GM19193 (cell line): Measurements from ENCODE around the gene TMEM190.

Experiments used
- POLR2A ChIP-seq: IDR thresholded peaks from 4 replicates; pipeline ENCODE4 v1.6.1; 2011; ENCODE audit not compliant: insufficient read depth, insufficient read length; ENCODE audit errors: extremely low read depth

The TMEM190 gene

DNA sequence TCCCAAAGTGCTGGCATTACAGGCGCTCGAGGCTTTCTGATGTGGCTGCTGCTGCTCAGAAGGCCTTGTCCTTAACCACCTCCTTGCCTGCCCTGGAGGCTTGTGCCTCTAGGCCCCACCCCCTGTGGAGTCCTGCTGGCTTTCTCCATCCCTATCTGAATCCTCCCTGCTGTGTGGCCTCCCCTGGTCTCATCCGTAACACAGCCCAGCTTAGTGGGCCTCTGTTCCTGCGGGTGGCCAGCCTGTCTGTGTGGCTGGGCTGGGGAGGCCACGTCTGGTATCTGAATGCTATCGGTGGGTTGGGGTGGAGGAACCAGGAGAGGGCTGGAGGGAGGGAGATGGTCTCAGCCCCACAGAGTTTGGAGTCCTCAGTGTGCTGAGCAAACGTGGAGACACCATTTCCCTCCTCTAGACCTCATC lies 13.8 kb downstream of the TMEM190 start:
- peak; percentile 25 for TF ChIP-seq POLR2A

GRCh38 chr19:55391191-55391670 lies 14.6 kb downstream of the TMEM190 start:
- no peak for TF ChIP-seq POLR2A

DNA sequence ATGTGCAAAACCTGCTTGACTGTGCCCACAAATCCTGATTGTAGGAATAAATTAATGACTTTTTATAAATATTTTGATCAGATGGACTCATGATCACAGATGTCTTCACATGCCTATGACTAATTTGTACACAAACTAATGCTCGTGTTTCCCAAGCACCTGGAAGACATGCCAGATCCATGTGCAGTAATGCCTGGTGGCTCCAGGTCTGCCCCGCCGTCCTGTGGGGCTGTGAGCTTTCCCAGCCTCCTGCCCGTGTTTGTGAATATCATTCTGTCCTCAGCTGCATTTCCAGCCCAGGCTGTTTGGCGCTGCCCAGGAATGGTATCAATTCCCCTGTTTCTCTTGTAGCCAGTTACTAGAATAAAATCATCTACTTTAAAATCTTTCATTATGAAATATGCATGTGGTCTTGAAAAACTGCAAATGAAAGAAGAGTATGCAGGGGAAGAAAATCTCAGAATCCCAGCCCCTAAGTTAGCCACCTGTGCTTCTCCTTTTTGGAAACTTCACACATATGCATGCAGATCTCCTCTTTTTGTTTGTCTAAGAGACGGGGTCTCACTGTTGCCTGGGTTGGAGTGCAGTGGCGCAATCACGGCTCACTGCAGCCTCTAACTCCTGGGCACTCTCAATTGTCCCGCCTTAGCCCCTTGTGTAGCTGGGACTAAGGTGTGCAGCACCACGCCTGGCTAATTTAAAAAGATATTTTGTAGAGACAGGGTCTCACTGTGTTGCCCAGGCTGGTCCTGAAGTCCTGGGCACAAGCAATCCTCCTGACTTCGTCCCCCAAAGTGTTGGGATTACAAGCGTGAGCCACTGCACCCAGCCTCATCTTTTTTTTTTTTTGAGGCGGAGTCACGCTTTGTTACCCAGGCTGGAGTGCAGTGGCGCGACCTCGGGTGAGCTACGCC lies 15.3 kb downstream of the TMEM190 start:
- TF ChIP-seq POLR2A = no peak

- no peak for TF ChIP-seq POLR2A
Measured at GRCh38 chr19:55392820-55393761, 16.5 kb downstream of the TMEM190 start.

DNA sequence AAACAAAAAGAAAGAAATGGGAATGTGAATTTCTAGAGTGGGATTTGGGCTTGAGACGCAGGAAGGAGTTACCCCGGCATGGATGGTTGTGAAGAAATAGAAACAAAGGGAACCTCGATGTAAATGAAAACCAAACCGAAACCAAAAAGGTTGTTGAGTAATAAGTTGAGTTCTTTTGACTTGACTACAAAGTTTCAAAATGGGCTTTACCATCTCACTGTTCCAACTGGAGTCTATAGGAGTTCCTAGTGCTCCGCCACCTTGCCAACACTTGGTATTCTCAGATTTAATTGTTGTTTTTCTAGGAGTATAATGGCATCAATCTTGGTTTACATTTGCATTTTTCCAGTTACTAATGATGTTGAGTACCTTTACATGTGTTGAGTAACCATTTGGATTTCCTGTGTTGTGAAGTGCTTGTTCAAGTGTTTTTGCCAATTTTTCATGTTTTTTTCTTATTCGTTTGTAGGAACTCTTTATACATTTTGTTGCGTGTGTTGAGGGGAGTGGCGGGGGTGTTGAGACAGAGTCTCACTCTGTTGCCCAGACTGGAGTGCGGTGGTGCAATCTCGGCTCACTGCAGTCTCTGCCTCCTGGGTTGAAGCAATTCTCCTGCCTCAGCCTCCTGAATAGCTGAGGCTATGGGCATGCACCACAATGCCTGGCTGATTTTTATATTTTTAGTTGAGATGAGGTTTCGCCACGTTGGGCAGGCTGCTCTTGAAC lies 21.7 kb downstream of the TMEM190 start:
- no peak for TF ChIP-seq POLR2A

DNA sequence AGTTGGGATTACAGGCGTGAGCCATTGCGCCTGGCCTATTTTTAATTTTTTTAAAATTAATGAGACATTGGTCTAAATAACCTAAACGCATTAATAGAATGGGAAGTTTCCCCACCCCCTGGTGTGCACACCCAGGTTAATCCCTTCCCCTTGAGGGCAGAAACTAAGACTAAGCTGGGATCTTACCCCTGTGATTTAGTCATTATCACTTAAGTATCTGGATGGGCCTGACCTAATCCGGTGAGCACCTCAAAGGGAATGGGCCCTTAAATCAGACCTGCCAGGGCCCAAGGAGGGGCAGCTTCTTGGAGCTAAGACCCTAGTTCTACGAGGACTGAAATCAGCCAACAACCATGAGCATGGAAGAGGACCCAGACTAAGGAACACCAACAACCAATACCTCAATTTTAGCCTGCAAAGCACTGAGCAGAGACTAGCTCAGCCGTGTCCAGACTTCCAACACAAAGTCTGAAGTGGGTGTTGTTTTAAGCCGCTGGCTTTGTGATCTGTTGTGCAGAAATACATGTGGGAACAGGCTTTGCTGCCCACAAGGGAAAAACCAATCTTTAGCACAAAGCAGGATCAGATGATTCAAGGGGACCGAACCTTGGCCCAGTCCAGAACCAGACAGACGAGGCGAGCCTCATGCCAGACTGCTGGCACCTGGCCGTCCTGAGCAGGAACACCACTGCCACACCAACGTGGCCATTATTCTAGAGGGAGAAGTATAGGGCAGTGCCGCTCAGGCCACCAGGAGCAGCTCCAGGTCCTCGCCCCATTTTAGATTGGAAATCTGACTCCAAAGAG lies 23.9 kb downstream of the TMEM190 start:
- no peak for TF ChIP-seq POLR2A

GRCh38 chr19:55402509-55402908 lies 25.9 kb downstream of the TMEM190 start:
- TF ChIP-seq POLR2A = peak; percentile 17

GRCh38 chr19:55405638-55406037 lies 29.0 kb downstream of the TMEM190 start:
- TF ChIP-seq POLR2A = no peak

DNA sequence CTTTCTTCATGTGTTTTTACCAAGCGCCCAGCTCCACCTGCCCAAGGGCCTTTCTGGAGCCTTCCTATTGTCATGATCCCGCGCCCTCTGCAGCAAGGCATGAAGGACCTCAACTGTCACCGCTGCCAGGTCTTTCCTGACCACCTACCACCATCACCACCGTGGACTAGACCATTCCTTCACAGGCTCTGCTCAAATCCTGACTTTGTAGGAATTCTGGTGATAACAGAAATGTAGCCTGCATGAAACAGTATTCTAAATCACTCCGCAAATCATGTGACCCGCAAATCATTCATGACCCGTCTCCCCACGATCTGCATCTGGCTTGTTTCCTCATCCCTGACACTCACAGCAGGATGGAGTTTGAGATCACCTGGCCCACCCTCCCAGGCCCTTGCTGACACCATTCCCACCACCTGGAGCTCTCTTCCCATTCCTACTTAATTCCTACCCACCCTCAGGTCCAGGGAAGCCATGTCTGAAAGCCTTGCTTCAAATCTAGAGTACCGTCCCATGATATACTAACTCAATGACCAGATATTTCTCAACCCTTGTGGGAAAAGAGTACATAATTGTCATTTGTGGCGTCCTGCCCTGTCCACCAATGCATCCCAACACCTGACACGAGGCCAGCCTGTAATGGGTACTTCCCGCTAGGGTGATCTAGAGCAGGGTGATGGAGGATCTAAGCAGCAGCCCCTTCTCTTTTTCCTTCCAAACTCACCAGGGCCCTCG lies 29.6 kb downstream of the TMEM190 start:
- no peak for TF ChIP-seq POLR2A

DNA sequence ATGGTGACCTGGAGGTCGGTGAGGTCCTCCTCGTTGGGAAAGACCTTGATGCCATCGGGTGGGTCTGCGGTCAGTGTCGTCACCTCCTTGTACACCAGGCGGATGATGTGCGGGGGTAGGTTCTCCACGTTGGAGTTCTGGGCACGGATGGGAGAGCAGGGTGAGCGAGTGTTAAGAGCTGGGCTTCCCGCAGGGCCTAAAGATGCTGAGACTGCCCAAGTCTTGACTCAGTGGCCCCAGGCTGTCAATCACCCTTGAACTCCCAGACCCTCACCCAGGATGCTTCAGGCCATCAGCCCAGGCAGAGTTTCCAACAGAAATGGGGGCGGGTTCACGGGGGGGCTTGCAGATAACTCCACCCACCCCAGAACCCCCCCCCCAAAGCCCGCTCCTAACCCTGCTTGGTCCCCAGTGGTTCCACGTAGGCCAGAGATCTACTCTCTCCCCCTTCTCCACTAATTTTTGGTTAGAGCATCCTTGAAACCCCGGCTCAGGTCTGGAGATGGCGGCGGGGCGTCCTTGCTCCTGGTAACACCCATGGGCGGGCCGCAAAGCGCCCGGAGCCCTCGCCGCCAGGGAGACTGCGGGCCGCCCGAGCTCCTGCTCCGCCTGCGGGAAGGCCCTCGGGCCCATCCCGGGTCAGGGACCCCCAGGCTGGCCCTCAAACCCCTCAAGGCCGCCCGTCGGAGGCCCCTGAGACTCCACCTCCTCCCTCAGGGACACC lies 30.4 kb downstream of the TMEM190 start:
- no peak for TF ChIP-seq POLR2A

DNA sequence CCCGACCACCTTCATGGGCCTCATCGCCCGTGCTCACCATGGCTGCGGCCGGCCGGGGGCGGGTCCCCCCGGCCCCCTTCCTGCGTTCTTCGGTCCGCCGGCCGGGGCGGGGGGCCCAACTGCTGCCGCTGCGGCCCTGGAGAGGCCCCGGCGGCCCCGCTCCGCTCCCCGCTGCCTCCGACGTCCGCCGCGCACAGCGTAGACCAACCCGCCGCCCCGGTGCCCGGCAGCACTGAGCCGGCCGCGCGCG lies 30.8 kb downstream of the TMEM190 start, which contains the start of gene UBE2S:
Gene UBE2S (minus strand): TSS at position 239 of the 250 bp plus-strand sequence. CDS start 199 bp downstream, at position 40.
- TF ChIP-seq POLR2A = peak; percentile 99

DNA sequence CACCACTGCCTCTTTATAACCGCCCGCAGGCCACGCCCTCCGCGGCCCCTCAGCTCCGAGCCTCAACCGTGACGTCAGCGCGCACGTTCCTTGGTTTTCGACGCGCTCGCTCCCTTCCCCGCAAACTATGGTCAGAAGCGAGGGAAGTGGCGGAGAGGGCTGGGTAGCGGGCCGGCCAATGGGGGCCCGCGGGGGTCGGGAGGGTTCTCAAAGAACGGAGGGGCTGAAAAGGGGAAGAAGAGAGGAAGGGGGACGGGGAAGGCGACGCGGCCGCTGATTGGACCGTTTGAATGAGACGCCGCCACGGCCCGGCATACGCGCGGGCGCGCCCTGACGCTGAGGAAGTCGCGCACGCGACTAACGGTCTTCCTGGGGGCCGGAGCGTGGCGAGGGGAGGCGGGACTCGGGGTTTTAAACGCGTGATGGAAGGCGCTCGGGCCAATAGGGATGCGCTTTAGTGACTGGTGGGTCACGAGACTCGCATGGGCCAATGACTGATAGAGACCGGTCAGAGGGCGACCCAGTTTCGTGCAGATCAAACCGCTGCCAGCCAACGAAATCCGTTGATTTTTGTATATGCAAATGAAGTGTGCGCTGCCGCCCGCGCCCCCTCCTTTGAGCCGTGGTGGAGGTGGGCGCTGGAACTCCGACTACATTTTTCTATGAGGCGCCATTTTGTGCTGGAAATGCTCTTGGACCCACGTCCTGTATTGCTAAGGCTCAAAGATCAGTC lies 31.3 kb downstream of the TMEM190 start:
- TF ChIP-seq POLR2A = no peak
